ENCODE data around the gene GET4. TPM values are rescaled to one million over a fixed set of nuclear protein-coding genes. Genes with fewer than 3 reads are reported as not detected.

GET4 gene
- total RNA-seq = 34.0 and 40.2 TPM in 2 replicates

GRCh38 chr7:876077-876971 lies at the start of gene GET4:
Gene GET4 (plus strand): TSS chr7:876554. CDS start chr7:876646, 92 bp downstream.

DNA sequence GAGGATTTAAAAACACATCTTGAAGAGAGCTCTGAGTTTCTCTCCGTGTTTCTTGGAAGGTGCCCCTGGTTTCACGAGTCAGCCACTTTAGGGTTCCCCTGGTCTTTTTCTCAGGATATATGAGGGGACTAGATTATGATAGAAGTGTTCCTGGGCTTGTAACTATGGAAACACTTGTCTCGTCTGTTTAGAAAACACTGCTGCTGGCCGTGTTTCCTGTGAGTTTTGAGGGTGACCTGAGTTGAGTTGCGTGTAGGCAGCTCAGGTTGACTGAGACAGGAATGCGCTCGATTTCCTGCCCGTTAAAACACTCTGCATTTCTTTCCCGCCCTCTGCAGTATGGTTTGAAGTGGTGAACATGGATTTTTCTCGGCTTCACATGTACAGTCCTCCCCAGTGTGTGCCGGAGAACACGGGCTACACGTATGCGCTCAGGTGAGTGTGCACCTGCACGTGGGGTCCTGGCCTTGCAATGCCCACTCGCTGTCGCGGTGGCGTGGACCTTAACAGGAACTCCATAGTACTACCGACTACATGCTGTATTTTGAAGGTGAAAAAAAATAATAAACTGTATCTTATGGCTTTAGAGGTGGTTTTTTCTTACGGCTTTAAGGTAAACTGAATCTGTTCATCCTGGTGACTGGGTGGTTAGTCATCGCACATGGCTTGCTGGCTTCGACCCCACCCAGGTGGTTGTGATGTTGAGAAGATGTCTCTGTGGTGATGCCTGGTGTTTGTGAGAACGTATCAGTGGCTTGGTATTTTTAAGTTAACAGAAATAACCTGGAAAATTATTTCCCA lies 44.0 kb upstream of the GET4 start, which contains the start of gene SUN1:
Gene SUN1 (plus strand): TSS at position 310 of the 801 bp plus-strand sequence. CDS start 49 bp downstream, at position 359.

Other genes starting within 250 kb of the GET4 start
- gene DNAAF5, start 149.9 kb upstream of the GET4 start, total RNA-seq = 18.0 and 22.0 TPM in 2 replicates
- gene PRKAR1B, start 149.3 kb upstream of the GET4 start, total RNA-seq = 14.3 and 21.6 TPM in 2 replicates
- 232 and 251 TPM in 2 replicates for gene SUN1, start 44.1 kb upstream of the GET4 start, total RNA-seq
- 0.33 and 1.2 TPM in 2 replicates for gene ADAP1, start 78.1 kb downstream of the GET4 start, total RNA-seq
- gene COX19, start 99.0 kb downstream of the GET4 start, total RNA-seq = 10.2 and 15.6 TPM in 2 replicates
- not detected in 2 replicates for gene CYP2W1, start 106.6 kb downstream of the GET4 start, total RNA-seq
- 2.1 and 2.7 TPM in 2 replicates for gene GPR146, start 168.0 kb downstream of the GET4 start, total RNA-seq
- gene GPER1, start 211.6 kb downstream of the GET4 start, total RNA-seq = 3.0 and 4.5 TPM in 2 replicates